GM12878 (cell line): ENCODE measurements around the gene PATE2.

Experiments used
- CTCF ChIP-seq, 3 experiments: IDR thresholded peaks in 2 of 3; conservative IDR thresholded peaks in 1 of 3; 2 replicates each; pipeline ENCODE4 v1.5.1; 2011; ENCODE audit warnings: low read depth in 3 of 3, low read length in 3 of 3, mild to moderate bottlenecking in 3 of 3, control low read depth in 2 of 3, moderate library complexity in 2 of 3, inconsistent platforms in 1 of 3, mixed read lengths in 1 of 3; ENCODE audit not compliant: control insufficient read depth in 2 of 3, insufficient read depth in 1 of 3; ENCODE audit errors: extremely low read depth in 1 of 3
- KDM1A ChIP-seq: fragments of 200-600 bp; sonication (generic); IDR thresholded peaks from 2 replicates; pipeline ENCODE4 v1.6.1; 2016; ENCODE audit warnings: borderline replicate concordance
- MAX ChIP-seq: IDR thresholded peaks from 2 replicates; pipeline ENCODE4 v1.6.1; 2012; ENCODE audit warnings: low read depth, low read length, improper control_type of control experiment
- MTA3 ChIP-seq: IDR thresholded peaks from 2 replicates; pipeline ENCODE4 v1.6.1; 2012; ENCODE audit warnings: low read length, inconsistent platforms, borderline replicate concordance
- MYC ChIP-seq: IDR thresholded peaks from 2 replicates; pipeline ENCODE4 v1.6.1; 2011; ENCODE audit warnings: mild to moderate bottlenecking, low read length, moderate library complexity, inconsistent platforms; ENCODE audit not compliant: insufficient read depth, insufficient replicate concordance, insufficient read length, severe bottlenecking
- NFIC ChIP-seq: IDR thresholded peaks from 2 replicates; pipeline ENCODE4 v1.6.1; 2012; ENCODE audit warnings: low read depth, mild to moderate bottlenecking, inconsistent platforms, low read length, moderate library complexity
- POLR2A ChIP-seq: IDR thresholded peaks from 2 replicates; pipeline ENCODE4 v1.6.1; 2011; ENCODE audit warnings: low read depth, mild to moderate bottlenecking, low read length
- POLR2AphosphoS5 ChIP-seq: IDR thresholded peaks from 2 replicates; pipeline ENCODE4 v1.6.1; 2011; ENCODE audit warnings: mild to moderate bottlenecking, low read length, inconsistent platforms
- RB1 ChIP-seq: fragments of 450-650 bp; formaldehyde crosslinking; IDR thresholded peaks from 2 replicates; pipeline ENCODE4 v1.6.1; 2017; ENCODE audit warnings: mild to moderate bottlenecking, borderline replicate concordance
- RFX5 ChIP-seq: IDR thresholded peaks from 2 replicates; pipeline ENCODE4 v1.6.1; 2011; ENCODE audit warnings: low read depth, low read length, improper control_type of control experiment
- ZBED1 ChIP-seq: IDR thresholded peaks from 2 replicates; pipeline ENCODE4 v1.6.1; 2016; ENCODE audit warnings: borderline replicate concordance
- ZNF217 ChIP-seq: fragments of 450-650 bp; IDR thresholded peaks from 2 replicates; pipeline ENCODE4 v1.6.1; 2017; ENCODE audit warnings: antibody characterized with exemption, mild to moderate bottlenecking

- TF ChIP-seq RFX5 (no peak), ZBED1 (no peak), CTCF (IDR thresholded peaks at IDR 0.05 in 2 of 3, conservative IDR thresholded peaks at IDR 0.05 in 1 of 3; ENCODE audit: control insufficient read depth in 2 of 3, extremely low read depth in 1 of 3, insufficient read depth in 1 of 3, low read depth in 3 of 3, low read length in 3 of 3) (no peak), MAX (no peak), MYC (no peak), KDM1A (no peak), RB1 (no peak), NFIC (no peak), ZNF217 (no peak), POLR2A (no peak), MTA3 (no peak), POLR2AphosphoS5 (no peak)
Observed at GRCh38 chr11:125799808-125800207, 21.2 kb upstream of the PATE2 start.
